ENCODE data around the gene DHRSX.
"Not testable (repeated sequence)": the region's sequence is repeated elsewhere in the genome, so short reads cannot be mapped to it uniquely, and the experiment has no call there.

Gene DHRSX

GRCh38 chrX:2471641-2472040 lies 29.1 kb downstream of the DHRSX start:
- no peak for DNase-seq

- not testable (repeated sequence) for DNase-seq
Measured at GRCh38 chrX:2471126-2471525, 29.6 kb downstream of the DHRSX start.

- DNase-seq: not testable (repeated sequence)
Measured at GRCh38 chrX:2469852-2470251, 30.9 kb downstream of the DHRSX start.

GRCh38 chrX:2469196-2469685 lies 31.5 kb downstream of the DHRSX start:
- DNase-seq: no peak

GRCh38 chrX:2468261-2469195 lies 32.2 kb downstream of the DHRSX start:
- DNase-seq: no peak

- DNase-seq: no peak
Measured at GRCh38 chrX:2466876-2467656, 33.7 kb downstream of the DHRSX start.

- DNase-seq: no peak
Measured at GRCh38 chrX:2464677-2465166, 36.1 kb downstream of the DHRSX start.

- no peak for DNase-seq
Measured at GRCh38 chrX:2463973-2464676, 36.7 kb downstream of the DHRSX start.

- DNase-seq: not testable (repeated sequence)
Measured at GRCh38 chrX:2463481-2463880, 37.3 kb downstream of the DHRSX start.

- DNase-seq: no peak
Measured at GRCh38 chrX:2462780-2463179, 38.0 kb downstream of the DHRSX start.

- DNase-seq: no peak
Measured at GRCh38 chrX:2462074-2462473, 38.7 kb downstream of the DHRSX start.

- no peak for DNase-seq
Measured at GRCh38 chrX:2461711-2462016, 39.1 kb downstream of the DHRSX start.

GRCh38 chrX:2460821-2461710 lies 39.7 kb downstream of the DHRSX start:
- not testable (repeated sequence) for DNase-seq

- DNase-seq: not testable (repeated sequence)
Measured at GRCh38 chrX:2460048-2460447, 40.7 kb downstream of the DHRSX start.

GRCh38 chrX:2458309-2458708 lies 42.5 kb downstream of the DHRSX start:
- no peak for DNase-seq

- DNase-seq: no peak
Measured at GRCh38 chrX:2457289-2458133, 43.3 kb downstream of the DHRSX start.

GRCh38 chrX:2456091-2456490 lies 44.7 kb downstream of the DHRSX start:
- DNase-seq: not testable (repeated sequence)

GRCh38 chrX:2454620-2455019 lies 46.2 kb downstream of the DHRSX start:
- not testable (repeated sequence) for DNase-seq

GRCh38 chrX:2452799-2453198 lies 48.0 kb downstream of the DHRSX start:
- no peak for DNase-seq

GRCh38 chrX:2452317-2452784 lies 48.4 kb downstream of the DHRSX start:
- DNase-seq: no peak
